ENCODE results near the gene IL1RL1. TPM values are rescaled to one million over a fixed set of nuclear protein-coding genes. Genes with fewer than 3 reads are reported as not detected.
A peak's percentile ranks its signal among the peaks of the same experiment; 100 is the strongest.

Gene IL1RL1
- total RNA-seq, 1 experiment from 2014 or later = not detected

- DNase-seq (ENCODE audit: low read depth) = no peak
Observed at GRCh38 chr2:102335871-102336366, 24.6 kb downstream of the IL1RL1 start.

GRCh38 chr2:102336502-102336945, 25.2 kb downstream of the IL1RL1 start:
- peak; percentile 9 for DNase-seq (ENCODE audit: low read depth)

GRCh38 chr2:102337012-102337411, 25.6 kb downstream of the IL1RL1 start:
- DNase-seq (ENCODE audit: low read depth) = peak; percentile 9

- no peak for DNase-seq (ENCODE audit: low read depth)
Observed at GRCh38 chr2:102337481-102338386, 26.4 kb downstream of the IL1RL1 start.

GRCh38 chr2:102340778-102341177, 29.4 kb downstream of the IL1RL1 start:
- DNase-seq (ENCODE audit: low read depth) = no peak

- no peak for DNase-seq (ENCODE audit: low read depth)
Observed at GRCh38 chr2:102342888-102343287, 31.5 kb downstream of the IL1RL1 start.

- no peak for DNase-seq (ENCODE audit: low read depth)
Observed at GRCh38 chr2:102344397-102344796, 33.0 kb downstream of the IL1RL1 start.

GRCh38 chr2:102345329-102345920, 34.1 kb downstream of the IL1RL1 start:
- no peak for DNase-seq (ENCODE audit: low read depth)

- DNase-seq (ENCODE audit: low read depth) = no peak
Observed at GRCh38 chr2:102346381-102347130, 35.2 kb downstream of the IL1RL1 start.

GRCh38 chr2:102350137-102350793, 38.9 kb downstream of the IL1RL1 start:
- no peak for DNase-seq (ENCODE audit: low read depth)

GRCh38 chr2:102355526-102356380, 44.4 kb downstream of the IL1RL1 start, which contains the start of gene IL18R1:
Gene IL18R1 (plus strand): TSS chr2:102355796. CDS start chr2:102362661, 6,865 bp downstream.
- DNase-seq (ENCODE audit: low read depth) = peak; percentile 61

- no peak for DNase-seq (ENCODE audit: low read depth)
Observed at GRCh38 chr2:102356381-102356712, 45.0 kb downstream of the IL1RL1 start.

GRCh38 chr2:102356741-102357140, 45.4 kb downstream of the IL1RL1 start:
- no peak for DNase-seq (ENCODE audit: low read depth)

- DNase-seq (ENCODE audit: low read depth) = no peak
Observed at GRCh38 chr2:102357937-102358336, 46.6 kb downstream of the IL1RL1 start.

- no peak for DNase-seq (ENCODE audit: low read depth)
Observed at GRCh38 chr2:102358496-102358895, 47.1 kb downstream of the IL1RL1 start.

GRCh38 chr2:102359527-102359926, 48.2 kb downstream of the IL1RL1 start:
- DNase-seq (ENCODE audit: low read depth) = no peak

- no peak for DNase-seq (ENCODE audit: low read depth)
Observed at GRCh38 chr2:102361632-102362241, 50.4 kb downstream of the IL1RL1 start.

GRCh38 chr2:102365763-102366162, 54.4 kb downstream of the IL1RL1 start:
- DNase-seq (ENCODE audit: low read depth) = no peak

- DNase-seq (ENCODE audit: low read depth) = no peak
Observed at GRCh38 chr2:102366406-102367112, 55.2 kb downstream of the IL1RL1 start.
